ENCODE measurements around the gene ROCK2.

The ROCK2 gene

DNA sequence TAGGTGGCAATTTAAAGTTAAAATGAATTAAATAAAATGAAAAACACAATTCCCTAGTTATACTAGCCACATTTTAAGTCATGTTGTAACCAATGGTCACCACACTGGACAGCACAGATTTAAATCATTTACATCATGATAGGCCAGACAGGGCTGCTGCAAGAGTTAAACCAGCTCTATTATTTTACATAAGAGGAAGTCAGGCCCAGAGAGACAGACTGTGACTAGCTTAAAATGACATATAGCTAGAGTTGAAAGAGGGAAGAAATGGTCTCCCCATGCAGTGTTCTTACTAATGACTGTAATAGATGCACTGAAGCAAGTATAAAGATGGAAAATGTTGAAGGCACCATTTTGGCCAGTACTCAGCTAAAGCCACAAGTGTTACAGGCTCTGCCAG is 119.5 kb downstream of the ROCK2 start:
- DNase-seq = no peak

DNA sequence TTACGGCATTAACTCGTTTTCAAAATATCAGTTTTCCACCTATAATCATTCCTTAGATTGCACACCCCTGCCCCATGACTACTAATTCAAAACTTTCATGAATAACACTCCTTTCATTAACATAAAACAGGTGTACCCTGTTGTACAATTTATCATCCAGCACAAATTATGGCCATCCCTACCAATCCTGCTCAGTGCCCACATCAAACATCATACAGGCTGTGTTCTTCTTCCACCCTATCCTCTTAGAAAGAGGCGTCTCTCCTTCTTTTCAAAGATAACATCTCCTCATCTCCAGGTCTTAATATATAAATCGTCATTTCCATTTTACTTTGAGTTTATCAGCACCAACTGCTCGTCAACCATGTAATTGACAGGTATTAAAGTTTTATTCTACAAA is 121.6 kb downstream of the ROCK2 start:
- DNase-seq = no peak

DNA sequence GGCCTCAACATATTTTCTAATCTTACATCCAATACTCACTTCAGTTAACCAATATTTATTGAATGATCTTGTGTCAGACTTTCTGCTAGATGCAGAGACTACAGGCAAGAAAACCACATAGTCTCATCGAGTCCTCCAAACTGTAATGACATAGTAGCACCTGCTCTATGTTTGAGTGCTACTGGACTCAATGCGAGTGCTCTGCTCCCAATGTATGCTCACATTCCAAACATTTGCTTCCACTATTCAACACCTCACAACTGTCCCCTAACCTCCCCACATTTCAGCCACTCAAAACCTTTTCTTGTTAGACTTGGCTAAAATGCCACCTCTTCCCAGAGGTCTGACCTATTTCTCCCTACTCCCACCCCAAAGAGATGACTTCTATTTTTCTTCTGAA is 124.0 kb downstream of the ROCK2 start:
- DNase-seq = no peak

DNA sequence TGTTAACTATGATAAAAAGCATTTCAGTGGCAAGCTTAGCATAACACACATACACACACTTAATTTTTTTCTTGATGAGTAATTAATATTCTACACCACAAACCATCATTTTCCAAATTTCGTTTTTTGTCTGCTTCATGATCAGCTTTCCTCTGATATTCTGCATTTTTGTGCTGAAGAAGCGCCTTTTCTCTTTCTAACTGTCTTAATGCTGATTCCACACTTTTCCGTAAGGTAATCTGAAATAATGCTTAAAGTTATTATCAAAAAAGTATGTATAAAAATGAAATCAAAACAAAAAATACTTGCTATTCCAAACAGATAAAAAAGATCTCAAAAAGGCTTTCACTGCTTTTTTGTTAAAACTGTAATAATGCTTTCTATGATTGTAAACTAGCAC is 129.0 kb downstream of the ROCK2 start:
- no peak for DNase-seq

DNA sequence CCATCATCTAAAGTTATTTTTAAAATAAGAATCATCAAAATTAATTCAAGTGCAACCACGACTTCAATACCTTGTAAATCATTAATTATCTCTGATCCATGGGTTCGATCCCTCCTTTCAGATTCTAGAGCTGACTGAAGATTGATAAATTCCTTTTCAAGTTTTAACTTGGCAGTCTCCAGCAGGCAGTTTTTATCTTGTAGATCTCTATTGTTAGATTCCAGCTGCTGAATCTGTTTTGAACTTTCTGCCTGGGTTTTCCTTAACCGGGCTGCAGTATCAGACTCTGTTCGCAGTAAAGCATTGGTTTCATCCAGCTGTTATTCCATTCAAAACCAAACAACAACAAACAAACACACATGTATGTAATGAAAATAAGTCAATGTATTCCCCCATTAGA is 129.7 kb downstream of the ROCK2 start:
- DNase-seq = no peak

DNA sequence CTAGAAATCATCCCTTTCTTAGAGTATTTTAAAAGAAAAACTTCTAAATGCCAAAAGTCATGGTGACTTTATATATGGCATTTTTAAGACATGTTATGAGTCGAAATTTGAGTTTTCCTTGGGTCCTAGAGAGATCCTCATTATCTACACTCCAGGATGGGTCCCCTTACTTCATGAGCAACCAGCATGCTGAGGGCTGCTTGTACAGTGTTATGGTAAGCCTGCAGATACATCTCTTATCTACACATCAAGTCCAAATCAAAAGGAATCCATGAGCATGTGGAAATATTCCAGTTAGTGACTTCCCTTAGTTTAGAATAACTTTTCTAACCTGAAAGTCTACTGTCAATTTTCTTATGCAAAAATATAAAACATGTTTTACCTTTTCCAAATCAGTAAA is 130.5 kb downstream of the ROCK2 start:
- DNase-seq = no peak

DNA sequence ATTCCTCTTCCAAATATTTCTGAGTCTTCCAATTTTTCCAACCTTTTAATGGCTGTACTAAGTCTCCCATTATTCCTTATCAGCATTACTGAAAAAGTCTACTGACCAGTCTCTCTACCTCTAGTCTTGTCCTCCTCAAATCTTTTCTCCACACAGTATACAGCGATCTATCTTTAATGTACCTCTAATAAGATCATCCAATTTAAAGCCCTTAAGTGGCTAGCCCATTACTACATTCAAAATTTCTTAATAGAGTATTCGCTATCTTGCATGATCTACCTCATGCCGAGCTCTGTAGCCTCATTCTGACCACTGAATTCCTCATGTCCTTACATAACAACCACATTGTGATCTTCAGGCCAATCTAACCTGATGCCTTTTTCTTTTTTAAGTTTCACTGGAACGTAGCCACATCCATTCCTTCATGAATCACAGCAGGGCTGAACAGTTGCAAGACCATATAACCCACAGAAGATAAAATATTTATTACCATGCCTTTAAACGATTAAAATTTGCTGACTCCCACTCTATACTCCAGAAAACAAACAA is 131.3 kb downstream of the ROCK2 start:
- peak; percentile 37 for DNase-seq

DNA sequence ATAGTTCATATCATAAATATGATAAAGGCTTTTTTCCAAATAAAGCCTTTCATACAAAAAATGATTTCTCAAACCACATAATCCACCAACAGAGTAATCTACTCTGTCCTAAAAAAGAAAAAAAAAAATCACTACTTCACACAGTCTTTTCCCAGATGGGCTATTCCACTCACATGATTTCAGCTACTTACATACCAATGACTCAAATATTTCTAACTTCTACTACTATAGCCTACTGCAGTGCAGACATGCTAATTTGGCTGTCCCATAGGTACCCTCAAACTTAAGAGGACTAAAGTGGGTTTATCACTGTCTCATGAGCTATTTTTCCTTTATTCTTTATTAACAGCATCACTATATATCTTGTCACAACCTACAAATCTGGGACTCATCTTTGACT is 131.8 kb downstream of the ROCK2 start:
- DNase-seq = no peak

DNA sequence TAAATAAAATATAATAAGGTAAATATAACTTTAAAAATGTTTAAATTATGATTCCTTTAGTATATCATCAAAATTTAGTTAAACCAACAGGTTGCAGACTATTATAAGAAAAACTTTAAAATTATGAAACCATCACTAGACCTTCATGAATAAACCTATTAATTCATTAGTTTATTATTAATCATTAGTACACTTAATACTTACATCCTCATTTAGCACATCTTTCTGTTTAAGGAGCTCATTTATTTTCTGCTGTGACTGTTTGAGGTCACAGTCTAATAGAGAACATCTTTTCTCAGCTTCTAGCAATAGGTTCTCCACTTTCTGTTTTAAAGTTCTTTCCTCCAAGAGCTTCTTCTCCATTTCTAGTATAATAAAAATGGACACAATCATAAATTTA is 136.4 kb downstream of the ROCK2 start:
- DNase-seq = no peak

DNA sequence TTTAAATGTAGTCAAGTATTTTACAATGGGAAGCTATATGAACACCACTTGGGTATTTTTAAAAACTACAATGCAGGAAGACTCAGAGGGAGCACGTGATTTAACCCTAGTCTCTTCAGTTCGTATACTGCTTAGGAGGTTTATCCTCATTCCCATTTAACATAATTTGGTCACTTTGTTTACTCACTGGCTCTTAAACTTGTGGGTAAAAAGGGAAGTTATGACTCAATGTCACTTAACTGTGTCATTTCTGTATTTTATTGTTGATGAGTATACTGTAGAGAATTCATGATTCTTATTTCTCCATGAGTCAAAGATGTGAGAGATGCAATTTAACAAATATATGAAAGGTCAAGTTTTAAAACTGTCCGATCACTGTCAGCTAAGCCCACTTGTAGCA is 141.0 kb downstream of the ROCK2 start:
- no peak for DNase-seq

DNA sequence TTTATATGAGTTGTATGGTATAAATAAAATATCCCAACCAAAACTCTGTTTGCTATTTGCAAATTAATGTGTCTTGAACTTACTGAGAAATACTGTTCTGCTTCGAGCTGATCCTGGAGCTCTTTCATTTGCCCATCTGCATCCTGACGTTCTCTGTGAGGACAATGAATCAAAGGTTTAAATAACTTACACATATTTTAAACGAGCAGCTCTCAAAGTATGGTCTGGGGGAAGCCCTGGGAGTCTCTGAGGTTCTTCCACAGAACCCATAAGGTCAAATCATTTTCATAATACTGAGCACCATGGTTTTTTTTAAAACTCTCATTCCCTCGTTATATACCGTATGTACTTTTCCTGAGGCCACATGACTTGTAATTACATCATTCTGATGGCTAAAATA is 142.5 kb downstream of the ROCK2 start:
- DNase-seq = no peak

DNA sequence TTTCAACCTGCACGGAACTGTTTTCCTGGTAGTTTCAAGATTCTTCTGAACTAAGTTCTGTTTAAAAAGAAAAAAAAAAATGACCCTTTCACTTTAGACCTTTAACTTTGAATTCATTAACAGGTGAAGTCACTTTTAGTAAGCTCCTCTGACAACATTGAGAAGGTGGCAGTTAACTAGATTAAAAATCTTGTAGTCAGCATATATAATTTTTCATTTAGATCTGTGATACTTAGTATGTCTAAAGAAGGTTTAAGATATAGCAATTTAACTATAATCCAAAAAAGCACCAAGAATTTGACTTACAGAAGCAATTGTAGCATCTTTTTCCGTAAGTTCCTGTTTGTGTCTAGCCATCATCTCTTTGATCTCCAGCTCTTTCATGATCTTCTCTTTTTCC is 143.8 kb downstream of the ROCK2 start:
- no peak for DNase-seq

DNA sequence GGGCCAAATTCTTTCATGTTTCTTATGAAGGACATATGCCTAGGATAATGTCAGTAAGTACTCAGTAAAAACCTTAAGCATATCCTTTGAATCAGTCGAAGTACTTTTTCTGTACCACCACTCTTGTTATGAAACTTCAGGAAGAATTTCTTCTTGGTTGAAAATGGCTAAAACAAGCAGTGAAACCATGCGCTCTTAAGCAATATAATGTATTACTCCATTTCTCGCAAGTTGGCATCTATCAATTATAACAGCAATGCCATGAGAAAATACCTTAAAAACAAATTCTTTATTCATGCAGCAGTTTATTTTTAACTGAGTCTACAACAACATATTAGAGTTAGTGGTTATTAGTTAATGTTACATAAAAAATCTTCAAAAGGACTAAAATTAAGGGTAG is 148.2 kb downstream of the ROCK2 start:
- DNase-seq = no peak

DNA sequence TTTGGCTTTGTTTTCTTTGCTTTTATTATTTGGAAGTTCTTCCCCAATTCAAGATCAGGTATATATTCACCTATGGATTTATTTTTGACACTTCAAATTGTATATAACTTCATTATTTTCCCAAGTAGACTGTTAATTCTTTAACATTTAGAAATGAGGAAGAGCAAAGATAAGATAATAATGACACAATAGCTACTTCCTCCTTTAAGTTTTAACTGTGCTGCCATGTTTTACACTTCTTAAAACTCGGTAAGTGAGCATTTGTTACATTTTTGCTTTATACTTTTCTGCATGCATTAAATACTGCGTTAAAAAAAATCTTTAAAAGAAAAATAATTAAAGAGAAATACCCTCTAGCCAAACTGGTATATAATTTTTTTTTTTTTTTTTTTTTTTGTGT is 156.7 kb downstream of the ROCK2 start:
- no peak for DNase-seq

DNA sequence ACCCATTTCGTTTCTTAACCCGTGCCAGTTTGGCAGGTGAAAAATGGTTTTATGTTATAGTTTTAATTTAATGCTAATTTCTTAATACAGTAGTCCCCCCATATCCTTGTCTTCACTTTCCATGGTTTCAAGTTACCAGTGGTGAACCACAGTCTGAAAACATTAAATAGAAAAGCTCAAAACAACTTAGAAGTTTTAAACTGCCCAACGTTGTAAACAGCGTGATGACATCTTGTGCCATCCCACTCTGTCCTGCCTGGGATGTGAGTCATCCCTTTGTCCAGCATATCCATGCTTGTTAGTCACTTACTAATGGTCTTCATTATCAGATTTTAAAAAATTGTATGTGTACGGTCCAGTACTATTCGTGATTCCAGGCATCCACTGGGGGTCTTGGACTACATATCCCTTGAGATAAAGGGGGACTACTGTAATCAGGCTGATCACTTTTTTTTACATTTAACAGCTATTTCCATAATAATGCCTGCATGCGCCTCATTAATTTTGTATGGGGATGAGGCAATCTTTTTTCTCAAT is 157.3 kb downstream of the ROCK2 start:
- no peak for DNase-seq

DNA sequence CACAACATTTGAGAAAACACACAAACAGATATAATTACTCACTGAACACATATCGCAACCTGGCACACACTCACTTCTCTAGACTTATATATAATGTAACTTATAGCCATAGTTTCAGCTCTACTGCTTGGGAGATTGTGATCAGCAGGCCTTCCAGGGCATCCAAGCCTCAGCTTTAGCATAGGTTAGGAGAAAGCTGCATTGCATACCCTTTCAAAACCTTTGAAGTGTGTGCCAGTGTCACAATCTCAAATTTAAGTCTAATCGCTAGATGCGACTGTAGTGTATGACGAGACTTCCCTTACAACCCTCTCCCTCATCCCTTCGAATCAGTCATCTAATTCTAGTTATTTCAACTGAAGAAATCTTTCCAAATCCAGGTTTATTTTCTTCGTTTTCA is 158.3 kb downstream of the ROCK2 start:
- no peak for DNase-seq

DNA sequence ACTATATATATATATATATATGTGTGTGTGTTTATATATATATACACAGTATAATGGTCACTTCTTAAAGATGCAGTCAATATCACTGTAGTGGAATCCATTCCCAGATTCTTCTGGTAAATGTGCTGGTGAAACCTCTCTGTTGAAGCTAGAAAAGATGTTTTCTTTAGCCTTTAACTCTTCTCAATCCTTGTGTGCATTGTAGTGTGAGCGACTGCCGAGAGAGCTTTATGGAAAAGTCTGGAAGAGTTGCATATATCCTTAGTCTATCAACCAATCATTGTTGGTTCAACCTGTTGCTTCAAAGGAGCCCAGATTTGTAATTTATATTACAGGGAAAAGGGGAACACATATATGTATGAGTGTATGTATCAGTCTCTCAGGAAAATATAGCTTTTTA is 161.5 kb downstream of the ROCK2 start:
- DNase-seq = no peak

DNA sequence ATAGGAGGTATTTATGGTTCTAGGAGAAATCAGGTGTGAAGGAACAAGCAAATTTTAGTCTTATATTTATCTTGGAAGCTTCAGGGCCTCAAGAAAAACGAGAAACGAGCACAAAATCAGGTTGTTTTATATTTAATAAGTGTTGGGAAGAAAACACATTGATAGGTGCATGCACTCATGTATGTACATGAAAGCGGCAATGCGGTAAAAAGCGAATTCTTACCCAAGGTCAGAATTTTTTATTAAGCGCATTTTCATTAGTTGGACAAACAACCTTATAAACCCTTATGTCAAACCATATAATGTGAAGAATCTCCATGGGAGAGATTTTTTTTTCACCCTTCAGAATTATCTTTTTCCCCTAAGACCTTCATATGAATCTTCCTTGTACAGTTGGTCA is 163.8 kb downstream of the ROCK2 start:
- no peak for DNase-seq

DNA sequence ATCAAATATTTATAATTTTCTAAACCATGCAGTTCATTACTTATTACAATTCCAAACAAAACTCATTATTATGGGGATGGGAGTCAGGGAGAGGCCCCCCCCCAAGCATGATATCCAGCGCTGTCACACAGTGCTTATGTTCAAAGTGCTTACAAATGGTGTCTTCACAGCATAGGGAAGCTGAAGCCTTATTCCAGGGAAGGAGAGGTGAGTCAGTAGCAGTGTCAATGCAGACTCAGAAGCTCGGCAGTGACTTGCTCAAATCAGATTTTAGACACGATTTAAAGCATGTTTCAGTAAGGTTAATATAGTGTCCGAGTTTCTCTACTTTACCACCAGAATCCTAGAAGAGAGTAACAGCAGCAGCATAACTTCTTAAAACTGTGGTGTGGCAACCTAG is 164.5 kb downstream of the ROCK2 start:
- DNase-seq = no peak

DNA sequence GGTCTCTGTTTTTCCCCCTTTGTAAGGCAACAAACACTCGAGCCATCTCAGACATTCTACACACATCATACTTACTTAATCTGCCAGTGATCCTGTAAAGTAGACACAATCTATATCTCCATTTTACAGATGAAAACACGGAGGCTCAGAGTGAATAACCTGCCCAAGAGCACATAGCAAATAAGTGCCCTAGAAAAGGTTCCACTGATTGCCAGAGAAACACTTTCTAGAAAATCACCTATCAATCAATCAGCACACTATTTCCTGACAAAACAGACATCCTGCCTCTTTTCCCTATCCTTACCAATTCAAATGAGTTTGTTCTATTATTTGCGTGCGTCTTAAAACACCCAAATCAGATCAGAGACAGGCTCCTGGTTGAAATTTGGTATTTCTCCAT is 165.2 kb downstream of the ROCK2 start:
- no peak for DNase-seq

DNA sequence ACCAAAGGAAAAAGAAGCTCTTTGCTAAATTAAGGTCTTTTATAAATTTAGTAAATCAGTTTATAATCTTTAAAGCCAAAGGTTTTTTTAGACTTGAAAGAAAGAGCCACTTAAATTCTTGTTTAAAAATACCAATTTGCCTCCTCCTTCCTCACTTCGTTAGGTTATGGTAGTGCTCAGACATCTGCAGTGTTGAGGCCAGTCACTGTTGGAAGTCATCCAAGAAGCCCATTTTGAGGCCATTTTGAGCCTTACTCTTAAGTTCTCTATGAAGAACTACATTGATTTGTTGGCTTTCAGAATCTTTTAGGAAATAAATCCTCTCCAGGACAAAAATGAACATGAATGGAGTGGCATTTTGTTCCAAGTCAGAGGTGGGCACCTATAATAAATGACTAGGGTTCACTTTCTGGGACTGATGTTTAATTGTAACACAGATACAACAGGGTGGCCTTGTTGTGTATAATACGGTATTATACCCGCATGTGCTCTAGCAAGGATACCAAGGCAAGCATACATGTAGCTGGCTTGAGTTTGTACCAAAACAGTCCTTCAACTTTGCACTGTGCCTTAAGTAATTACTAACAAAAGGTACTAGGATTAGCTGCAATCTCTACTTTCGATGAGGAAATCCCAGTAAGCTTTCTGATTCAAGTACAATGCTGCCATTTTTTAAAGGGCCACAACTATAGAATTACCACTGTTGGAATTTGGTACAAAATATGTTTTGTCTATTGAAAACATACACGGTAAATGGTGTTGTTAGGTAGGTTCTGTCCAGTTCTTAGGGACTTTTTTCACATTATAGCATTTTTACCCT is 166.4 kb downstream of the ROCK2 start:
- no peak for DNase-seq

DNA sequence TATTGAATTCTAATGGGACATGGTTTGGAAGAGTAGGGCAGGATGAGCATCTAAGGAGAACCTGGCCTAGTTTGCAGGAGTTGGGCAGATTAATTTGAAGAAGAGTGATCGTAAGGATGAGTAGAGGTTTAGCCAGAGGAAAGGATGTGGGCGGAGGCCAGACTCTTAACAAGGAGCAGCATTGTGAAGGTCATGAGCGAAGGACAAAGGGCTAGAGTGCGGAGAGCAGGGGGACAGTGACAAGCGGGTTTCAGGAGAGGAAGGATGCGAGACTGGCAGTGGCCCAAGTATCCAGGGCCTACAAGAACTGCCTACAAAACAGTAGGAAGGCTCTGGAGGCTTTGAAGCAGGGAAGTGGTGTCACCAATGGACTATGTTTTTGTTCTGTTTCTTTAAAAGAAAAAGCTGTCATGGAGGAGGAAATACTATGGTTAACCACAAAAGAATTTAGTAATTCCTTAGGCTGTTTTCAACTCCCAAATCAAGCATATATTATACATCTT is 169.1 kb downstream of the ROCK2 start:
- DNase-seq = peak; percentile 10

DNA sequence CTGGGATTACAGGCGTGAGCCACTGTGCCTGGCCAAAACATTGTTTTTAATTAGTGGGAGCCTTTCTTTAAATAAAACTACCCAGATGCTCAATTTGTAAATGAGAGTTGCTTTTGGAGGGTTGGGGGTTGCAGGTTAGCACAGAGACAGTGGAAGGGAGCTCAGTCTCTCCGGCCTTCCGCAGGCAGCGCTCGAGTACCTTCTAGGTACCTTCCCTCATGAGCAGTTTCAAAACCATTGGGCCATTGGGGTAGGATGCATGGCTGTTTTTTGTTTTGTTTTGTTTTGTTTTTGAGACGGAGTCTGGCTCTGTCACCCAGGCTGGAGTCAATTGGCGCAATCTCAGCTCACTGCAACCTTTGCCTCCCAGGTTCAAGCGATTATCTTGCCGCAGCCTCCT is 170.2 kb downstream of the ROCK2 start:
- DNase-seq = no peak

DNA sequence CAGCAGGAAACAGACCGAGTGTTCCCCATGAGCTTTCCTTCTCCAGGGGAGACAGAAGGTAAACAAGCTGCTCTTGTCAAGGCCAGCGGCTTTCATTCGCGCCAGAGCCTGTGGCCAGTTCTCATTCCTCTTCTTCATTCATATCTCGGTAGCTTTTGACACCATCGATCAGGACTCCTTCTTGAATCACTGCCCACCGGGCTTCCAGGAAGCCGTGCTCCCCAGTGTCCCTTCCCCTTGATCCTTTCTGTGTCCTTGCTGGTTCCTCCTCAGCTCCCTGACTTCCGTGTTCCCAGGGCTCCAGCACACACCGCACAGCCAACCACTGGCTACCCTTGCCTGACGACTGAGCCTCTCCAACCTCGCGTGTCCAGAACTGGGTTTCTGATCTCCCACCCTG is 175.1 kb downstream of the ROCK2 start:
- DNase-seq = no peak

DNA sequence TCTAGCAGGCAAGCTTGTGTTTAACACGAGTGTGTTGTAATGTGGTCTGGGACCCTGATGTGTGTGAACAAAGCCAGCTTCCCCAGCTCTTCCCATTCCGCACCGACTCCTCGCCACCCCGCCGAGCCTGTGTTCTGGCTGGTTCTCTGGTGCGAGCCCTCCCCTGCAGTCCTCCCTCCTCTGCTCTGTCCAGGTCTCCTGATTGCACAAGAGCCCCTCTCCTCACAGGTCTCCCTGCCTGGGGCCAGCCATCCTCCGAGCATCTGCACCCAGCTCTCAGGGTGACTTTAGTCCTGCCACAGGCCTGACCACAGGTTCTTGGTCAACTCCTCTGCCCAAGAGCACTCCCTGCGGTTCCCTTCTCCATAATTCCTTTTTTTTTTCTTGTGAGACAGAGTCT is 175.9 kb downstream of the ROCK2 start:
- no peak for DNase-seq
